ENCODE data around the gene DIS3L.
A peak's percentile ranks its signal among the peaks of the same experiment; 100 is the strongest.
"Not testable (repeated sequence)": the region's sequence is repeated elsewhere in the genome, so short reads cannot be mapped to it uniquely, and the experiment has no call there.

DIS3L gene

DNA sequence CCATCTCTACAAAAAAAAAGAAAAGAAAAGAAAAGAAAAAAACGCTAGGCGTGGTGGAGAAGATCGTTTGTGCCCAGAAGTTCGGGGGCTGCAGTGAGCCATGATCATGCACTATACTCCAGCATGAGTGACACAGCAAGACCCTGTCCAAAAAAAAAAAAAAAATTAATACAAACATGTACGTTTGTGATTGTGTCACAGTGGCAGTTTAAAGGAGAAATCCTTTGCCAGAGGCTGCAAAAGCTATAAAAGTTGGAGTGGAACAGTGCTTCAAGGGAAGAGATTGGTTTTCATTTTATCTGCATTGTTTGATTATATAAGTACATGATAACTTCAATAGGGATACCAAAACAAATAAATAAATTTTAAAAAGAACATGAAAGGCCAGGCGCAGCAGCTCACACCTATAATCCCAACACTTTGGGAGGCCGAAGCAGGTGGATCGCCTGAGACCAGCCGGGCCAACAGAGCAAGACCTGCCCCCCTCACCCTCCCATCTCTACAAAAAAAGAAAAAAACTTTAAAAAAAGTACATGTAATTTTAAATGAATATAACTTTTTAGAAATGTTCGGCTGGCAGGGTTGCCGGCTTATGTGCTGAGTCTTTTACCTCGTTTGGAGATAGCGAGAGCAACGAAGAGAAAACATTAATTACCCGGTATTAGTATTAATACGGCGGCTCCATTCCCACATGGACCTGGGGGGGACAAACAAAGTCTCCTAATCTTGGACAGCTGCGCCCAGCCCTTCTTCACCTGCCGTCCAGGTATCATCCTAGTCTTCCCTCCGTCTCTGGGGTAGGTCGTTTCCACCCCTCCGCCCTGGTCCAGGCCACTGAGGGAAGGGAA lies 573 bp upstream of the DIS3L start:
- peak overlapping the region; percentile 95 for H3K27ac ChIP-seq
- TF ChIP-seq, protein P1, sequence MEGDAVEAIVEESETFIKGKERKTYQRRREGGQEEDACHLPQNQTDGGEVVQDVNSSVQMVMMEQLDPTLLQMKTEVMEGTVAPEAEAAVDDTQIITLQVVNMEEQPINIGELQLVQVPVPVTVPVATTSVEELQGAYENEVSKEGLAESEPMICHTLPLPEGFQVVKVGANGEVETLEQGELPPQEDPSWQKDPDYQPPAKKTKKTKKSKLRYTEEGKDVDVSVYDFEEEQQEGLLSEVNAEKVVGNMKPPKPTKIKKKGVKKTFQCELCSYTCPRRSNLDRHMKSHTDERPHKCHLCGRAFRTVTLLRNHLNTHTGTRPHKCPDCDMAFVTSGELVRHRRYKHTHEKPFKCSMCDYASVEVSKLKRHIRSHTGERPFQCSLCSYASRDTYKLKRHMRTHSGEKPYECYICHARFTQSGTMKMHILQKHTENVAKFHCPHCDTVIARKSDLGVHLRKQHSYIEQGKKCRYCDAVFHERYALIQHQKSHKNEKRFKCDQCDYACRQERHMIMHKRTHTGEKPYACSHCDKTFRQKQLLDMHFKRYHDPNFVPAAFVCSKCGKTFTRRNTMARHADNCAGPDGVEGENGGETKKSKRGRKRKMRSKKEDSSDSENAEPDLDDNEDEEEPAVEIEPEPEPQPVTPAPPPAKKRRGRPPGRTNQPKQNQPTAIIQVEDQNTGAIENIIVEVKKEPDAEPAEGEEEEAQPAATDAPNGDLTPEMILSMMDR (conservative IDR thresholded peaks at IDR 0.05), result no peak

DNA sequence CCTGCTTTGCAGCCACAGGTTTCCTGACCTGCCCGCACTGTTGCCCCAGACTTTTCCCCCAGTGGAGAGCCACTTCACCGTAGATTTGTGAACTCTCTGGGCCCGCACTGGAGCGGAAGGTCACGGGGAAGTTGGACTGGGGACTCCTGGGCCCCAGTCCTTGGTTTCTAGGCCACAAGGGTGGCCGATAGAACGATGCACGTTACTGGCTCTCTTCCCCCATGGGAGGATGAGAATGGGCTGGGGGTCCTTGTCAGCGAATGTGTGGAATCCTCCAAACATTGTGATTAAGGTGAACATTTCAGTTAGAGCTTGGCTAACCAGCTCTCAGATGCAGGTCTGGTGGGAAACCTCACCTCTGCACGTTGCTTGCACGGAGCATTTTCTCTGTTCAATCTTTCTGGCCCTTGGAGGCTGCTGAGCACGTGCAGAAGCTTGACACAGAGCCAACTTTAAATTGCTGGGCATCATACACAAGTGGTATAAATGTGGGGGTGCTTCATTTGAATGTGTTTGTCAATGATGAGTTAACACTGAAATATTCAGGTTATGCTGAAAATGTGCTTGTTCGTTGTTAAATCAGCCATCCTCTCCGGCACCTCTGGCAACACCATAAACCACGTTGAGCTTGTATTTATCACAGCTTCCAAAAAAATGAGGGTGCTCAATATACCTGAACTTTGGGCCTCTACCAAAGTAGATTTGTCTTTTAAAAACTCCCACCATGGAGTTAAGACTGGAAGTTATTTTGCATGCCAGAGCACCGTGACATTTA lies 976 bp downstream of the DIS3L start:
- TF ChIP-seq, protein P1 (conservative IDR thresholded peaks at IDR 0.05), result no peak
- H3K27ac ChIP-seq, result peak overlapping the region; percentile 95

DNA sequence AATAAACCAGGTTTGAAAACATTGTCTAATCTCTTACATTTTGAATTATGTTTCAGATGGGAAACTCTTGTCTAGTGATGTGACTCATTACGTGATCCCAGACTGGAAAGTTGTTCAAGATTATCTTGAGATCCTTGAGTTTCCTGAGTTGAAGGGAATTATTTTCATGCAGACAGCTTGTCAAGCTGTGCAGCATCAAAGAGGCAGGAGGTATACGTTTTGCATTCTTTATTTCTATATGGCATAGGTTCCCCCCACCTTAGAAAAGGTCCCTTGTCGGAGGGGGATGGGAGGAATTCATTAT lies 1.5 kb downstream of the DIS3L start:
- H3K27ac ChIP-seq, result peak overlapping the region; percentile 95
- TF ChIP-seq, protein P1 (conservative IDR thresholded peaks at IDR 0.05), result no peak

DNA sequence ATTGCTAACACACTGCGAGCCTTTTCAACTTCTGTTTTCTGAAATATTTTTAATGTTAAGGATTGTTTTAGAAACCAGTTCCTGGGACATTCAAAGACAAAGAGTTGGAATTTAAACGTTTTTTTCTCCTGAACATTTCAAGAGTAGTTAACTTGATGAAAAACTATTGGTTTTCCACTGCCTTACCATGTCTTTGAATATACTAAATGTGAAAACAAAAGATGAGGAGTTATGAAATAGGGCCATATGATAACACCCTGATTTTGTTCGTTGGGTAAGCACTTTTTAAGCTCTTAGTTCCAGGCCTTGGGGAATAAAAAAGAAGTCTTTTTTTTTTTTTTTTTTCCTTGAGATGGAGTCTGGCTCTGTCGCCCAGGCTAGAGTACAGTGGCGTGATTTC lies 2.8 kb downstream of the DIS3L start:
- H3K27ac ChIP-seq, result no peak overlapping the region
- TF ChIP-seq, protein P1 (conservative IDR thresholded peaks at IDR 0.05), result no peak

DNA sequence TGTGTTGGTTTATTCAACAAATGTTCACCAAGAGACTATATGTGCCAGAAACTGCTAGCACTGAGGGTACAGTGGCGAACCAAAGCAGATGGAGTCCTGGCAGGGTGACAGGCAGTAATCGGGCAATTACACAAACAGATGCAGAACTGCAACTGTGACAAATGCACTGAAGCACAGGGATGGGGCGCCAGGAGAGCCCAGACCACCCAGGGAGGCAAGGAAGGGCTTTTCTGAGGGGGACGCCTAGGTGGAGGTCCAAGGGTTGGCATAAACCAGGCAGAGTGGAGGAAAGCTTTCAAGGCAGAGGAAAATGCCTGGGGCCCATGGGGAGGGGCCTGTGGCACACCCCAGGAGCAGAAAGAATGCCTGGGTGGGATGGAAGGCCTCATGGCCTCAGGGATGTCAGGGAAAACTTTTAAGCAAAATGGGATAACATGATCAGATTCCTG lies 5.5 kb downstream of the DIS3L start:
- TF ChIP-seq, protein P1 (conservative IDR thresholded peaks at IDR 0.05), result no peak
- no peak overlapping the region for H3K27ac ChIP-seq

DNA sequence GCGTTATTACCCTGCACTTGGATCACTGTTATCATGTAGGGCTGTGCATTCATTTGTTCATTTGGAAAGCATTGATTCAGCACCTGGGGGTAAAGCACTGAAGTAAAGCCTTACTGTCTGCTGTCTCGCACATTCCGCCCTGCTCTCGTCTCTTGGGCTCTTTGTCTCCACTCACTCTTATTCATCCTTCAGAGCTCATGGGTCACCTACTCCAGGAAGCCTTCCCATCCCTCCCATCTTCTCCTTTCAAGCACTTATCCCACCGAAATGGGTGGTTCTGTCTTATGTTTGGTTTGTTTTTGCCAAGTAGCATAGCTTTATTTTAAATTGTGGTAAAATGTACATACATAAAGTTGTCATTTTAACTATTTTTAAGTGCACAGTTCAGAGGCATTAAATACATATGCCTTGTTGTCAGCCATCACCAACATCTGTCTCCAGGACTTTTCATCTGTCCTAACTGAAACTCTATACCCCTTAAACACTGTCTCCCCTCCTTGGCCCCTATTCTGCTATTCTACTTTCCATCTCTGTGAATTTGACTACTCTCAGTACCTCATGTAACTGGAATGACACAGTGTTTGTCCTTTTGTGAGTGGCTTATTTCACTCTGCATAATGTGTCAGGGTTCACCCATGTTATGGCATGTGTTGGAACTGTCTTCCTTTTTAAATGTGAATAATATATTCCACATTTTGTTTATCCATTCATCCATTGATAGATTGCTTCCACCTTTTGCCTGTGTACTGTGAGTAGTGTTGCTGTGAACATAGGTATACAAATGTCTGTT lies 9.3 kb downstream of the DIS3L start:
- no peak overlapping the region for H3K27ac ChIP-seq
- TF ChIP-seq, protein P1 (conservative IDR thresholded peaks at IDR 0.05), result no peak

DNA sequence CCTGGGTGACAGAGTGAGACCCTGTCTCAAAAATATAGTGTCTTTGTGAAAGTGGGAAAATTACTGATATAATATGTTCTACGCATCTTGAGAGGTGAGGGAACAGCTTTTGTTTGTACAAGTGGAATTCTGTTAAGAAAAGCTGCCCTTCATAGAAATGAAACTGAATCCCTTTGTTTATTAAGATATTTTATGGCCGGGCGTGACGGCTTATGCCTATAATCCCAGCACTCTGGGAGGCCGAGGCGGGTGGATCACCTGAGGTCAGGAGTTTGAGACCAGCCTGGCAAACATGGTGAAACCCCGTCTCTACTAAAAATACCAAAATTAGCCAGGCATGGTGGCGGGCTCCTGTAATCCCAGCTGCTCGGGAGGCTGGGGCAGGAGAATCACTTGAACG lies 11.1 kb downstream of the DIS3L start:
- not testable (repeated sequence) for H3K27ac ChIP-seq

All from VCaP (cell line).